Measurements from ENCODE around the gene ZNF548. TPM values are rescaled to one million over a fixed set of nuclear protein-coding genes. Genes with fewer than 3 reads are reported as not detected.

The ZNF548 gene
- total and polyA plus RNA-seq, 2 donors (not counting 1 experiment from before 2014, with no cell fraction given) = 52.5 to 83.8 TPM

GRCh38 chr19:57389194-57389729, 392 bp upstream of the ZNF548 start:
- peaks cover 5% of the 10 kb centered on the region for H4K20me1 ChIP-seq (ENCODE audit: control insufficient read depth, insufficient read depth, low read length, poor library complexity, severe bottlenecking)
- ChIA-PET POLR2A (interaction anchor here (0.6 to 1.5 kb wide), 4 partner anchors 22 to 797 kb away, joined by 5 read pairs; partner anchors contain the start of genes ZNF154, ZNF17 and ZNF805), CTCF (interaction anchor here (0.9 kb wide), 2 partner anchors 16 to 292 kb away, joined by 3 read pairs; no protein-coding TSS in a partner anchor)
- no peaks in the 10 kb centered on the region for H3K27me3 ChIP-seq (replicated peaks in 1 of 4; ENCODE audit: control extremely low read depth in 1 of 4, control insufficient read depth in 3 of 4, insufficient read depth in 4 of 4, low read length in 3 of 4)
- Mint-ChIP-seq H3K4me3 (peak overlapping the region; percentile 99), H3K4me1 (peaks cover 31% of the 10 kb centered on the region), H3K27ac (peak overlapping the region; percentile 98), H3K9me3 (ENCODE audit: insufficient read depth) (no peaks in the 10 kb centered on the region), H3K27me3 (no peaks in the 10 kb centered on the region)
- peak overlapping the region; percentile 93 for H3K27ac ChIP-seq (ENCODE audit: low read length in 2 of 2)
- peaks cover 0 to 12% of the 10 kb centered on the region in 2 experiments for H3K36me3 ChIP-seq (replicated peaks in 1 of 2; ENCODE audit: control extremely low read depth in 1 of 2, control insufficient read depth in 1 of 2, extremely low read depth in 1 of 2, insufficient read depth in 2 of 2, low read length in 1 of 2)
- H3K9ac ChIP-seq (ENCODE audit: low read length) = peak overlapping the region; percentile 88
- H3K9me3 ChIP-seq (ENCODE audit: control extremely low read depth in 1 of 3, control insufficient read depth in 2 of 3, insufficient read depth in 1 of 3, low read length in 2 of 3) = peaks cover 0 to 3% (median 0%) of the 10 kb centered on the region in 3 donors
- peaks cover 17 to 19% of the 10 kb centered on the region in 2 donors for H3K4me1 ChIP-seq (ENCODE audit: control insufficient read depth in 2 of 2, insufficient read depth in 2 of 2, low read length in 2 of 2)
- H3K79me2 ChIP-seq (ENCODE audit: control insufficient read depth, insufficient read depth, low read length) = peaks cover 59% of the 10 kb centered on the region
- TF ChIP-seq EZH2 (IDR thresholded peaks at IDR 0.05; ENCODE audit: borderline replicate concordance, insufficient read depth, low read depth, low read length, poor library complexity, severe bottlenecking) (no peak), CTCF (IDR thresholded peaks at IDR 0.05) (no peak)
- DNase-seq (no peak), ATAC-seq (ENCODE audit: low read depth) (no peak)
- peak overlapping the region; percentile 93 for H2AFZ ChIP-seq (ENCODE audit: insufficient read depth, low read depth, low read length, poor library complexity, severe bottlenecking)
- H3K4me3 ChIP-seq (ENCODE audit: control extremely low read depth in 1 of 5, extremely low read depth in 1 of 5, insufficient read depth in 1 of 5, low read depth in 2 of 5, low read length in 4 of 5) = peak overlapping the region; percentile 65 to 93 (median 89)
- intact Hi-C loops (cut with micrococcal nuclease) = loop anchor here (1.0 to 10.0 kb wide), 12 partner anchors 22 to 616 kb away; partner anchors contain the start of genes TRAPPC2B, ZNF17, ZNF264 and ZNF419
- H3K4me2 ChIP-seq (replicated peaks; ENCODE audit: low read depth, low read length, poor library complexity, severe bottlenecking) = peak overlapping the region; percentile 87
- 35% methylated on average over 6 of the region's 11 CpGs for WGBS (ENCODE audit: insufficient coverage)

GRCh38 chr19:57395710-57396109, 6.1 kb downstream of the ZNF548 start:
- 99% methylated on average over 5 of the region's 5 CpGs for WGBS (ENCODE audit: insufficient coverage)
- no peak for ATAC-seq (ENCODE audit: low read depth)
- no peak overlapping the region for H2AFZ ChIP-seq (ENCODE audit: insufficient read depth, low read depth, low read length, poor library complexity, severe bottlenecking)
- Mint-ChIP-seq H3K4me3 (no peak overlapping the region), H3K27ac (no peak overlapping the region), H3K9me3 (ENCODE audit: insufficient read depth) (no peaks in the 10 kb centered on the region), H3K4me1 (peaks cover 12% of the 10 kb centered on the region), H3K27me3 (no peaks in the 10 kb centered on the region)
- intact Hi-C loops (cut with micrococcal nuclease) = no loop called here
- CTCF ChIA-PET = no interaction called here
- H3K36me3 ChIP-seq (replicated peaks in 1 of 2; ENCODE audit: control extremely low read depth in 1 of 2, control insufficient read depth in 1 of 2, extremely low read depth in 1 of 2, insufficient read depth in 2 of 2, low read length in 1 of 2) = peaks cover 2 to 54% of the 10 kb centered on the region in 2 experiments
- H3K9me3 ChIP-seq (ENCODE audit: control extremely low read depth in 1 of 3, control insufficient read depth in 2 of 3, insufficient read depth in 1 of 3, low read length in 2 of 3) = peaks cover 0 to 16% (median 11%) of the 10 kb centered on the region in 3 donors
- peaks cover 4 to 5% of the 10 kb centered on the region in 2 donors for H3K4me1 ChIP-seq (ENCODE audit: control insufficient read depth in 2 of 2, insufficient read depth in 2 of 2, low read length in 2 of 2)
- H3K4me3 ChIP-seq (ENCODE audit: control extremely low read depth in 1 of 5, extremely low read depth in 1 of 5, insufficient read depth in 1 of 5, low read depth in 2 of 5, low read length in 4 of 5) = no peak overlapping the region
- POLR2A ChIA-PET = no interaction called here
- H3K27ac ChIP-seq (ENCODE audit: low read length in 2 of 2) = no peak overlapping the region
- no peak for TF ChIP-seq CTCF (IDR thresholded peaks at IDR 0.05)
- TF ChIP-seq EZH2 (IDR thresholded peaks at IDR 0.05; ENCODE audit: borderline replicate concordance, insufficient read depth, low read depth, low read length, poor library complexity, severe bottlenecking) = no peak
- H3K79me2 ChIP-seq (ENCODE audit: control insufficient read depth, insufficient read depth, low read length) = peaks cover 34% of the 10 kb centered on the region
- DNase-seq = no peak
- H4K20me1 ChIP-seq (ENCODE audit: control insufficient read depth, insufficient read depth, low read length, poor library complexity, severe bottlenecking) = peaks cover 5% of the 10 kb centered on the region
- H3K9ac ChIP-seq (ENCODE audit: low read length) = no peak overlapping the region
- H3K4me2 ChIP-seq (replicated peaks; ENCODE audit: low read depth, low read length, poor library complexity, severe bottlenecking) = no peak overlapping the region
- H3K27me3 ChIP-seq (replicated peaks in 1 of 4; ENCODE audit: control extremely low read depth in 1 of 4, control insufficient read depth in 3 of 4, insufficient read depth in 4 of 4, low read length in 3 of 4) = no peaks in the 10 kb centered on the region

Data from B cell (primary cell).